ENCODE results near the gene OR10K2.
"Not testable (repeated sequence)": the region's sequence is repeated elsewhere in the genome, so short reads cannot be mapped to it uniquely, and the experiment has no call there.

Gene OR10K2

DNA sequence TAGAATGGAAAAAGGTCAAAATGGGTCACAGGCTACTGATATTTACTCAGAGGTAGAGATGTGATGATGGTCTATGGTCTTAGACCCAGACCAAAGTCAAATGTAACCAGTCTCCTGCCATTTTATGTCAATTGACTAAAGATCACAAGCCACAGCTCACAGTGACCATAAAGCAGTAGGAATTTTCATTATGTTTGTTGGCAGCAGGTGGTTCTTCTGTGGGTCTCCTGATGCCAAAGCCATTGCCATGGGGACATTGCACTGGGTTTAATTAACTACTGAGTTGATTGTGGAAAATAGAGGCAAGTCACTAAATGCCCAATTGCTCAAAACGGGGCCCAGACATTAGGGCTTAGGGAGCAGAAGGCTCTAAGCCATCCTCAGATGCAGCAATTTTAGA is at the start of gene OR10K2:
Gene OR10K2, minus strand, starts transcription at position 101 of the 400 bp plus-strand sequence. CDS start 5,371 bp downstream, outside the sequence.
- DNase-seq (ENCODE audit: low spot score in 2 of 2) = no peak
- in situ Hi-C loops (cut with MboI; ENCODE audit: low sequenced_read_pairs) = no loop called here
- Histone ChIP-seq H3K9me3 (no peaks in the 10 kb centered on the region), H3K4me1 (no peaks in the 10 kb centered on the region), H3K4me3 (no peak within 1 kb of the TSS), H3K27me3 (ENCODE audit: low read depth) (no peaks in the 10 kb centered on the region), H3K36me3 (replicated peaks) (no peaks in the 10 kb centered on the region)

GRCh38 chr1:158471920-158472319 is 45.9 kb upstream of the OR10K2 start, which contains the start of gene OR10R2:
Gene OR10R2, plus strand, starts transcription at chr1:158472220. Its CDS starts 106 bp downstream, at chr1:158472326.
- H3K4me3 ChIP-seq = no peak within 1 kb of the TSS
- no peak for DNase-seq (ENCODE audit: low spot score in 2 of 2)
- no peaks in the 10 kb centered on the region for H3K4me1 ChIP-seq
- no peaks in the 10 kb centered on the region for H3K36me3 ChIP-seq (replicated peaks)
- in situ Hi-C loops (cut with MboI; ENCODE audit: low sequenced_read_pairs) = no loop called here
- no peaks in the 10 kb centered on the region for H3K9me3 ChIP-seq
- peaks cover 3% of the 10 kb centered on the region; the same call in 1 of the 2 replicates for H3K27me3 ChIP-seq (ENCODE audit: low read depth)

DNA sequence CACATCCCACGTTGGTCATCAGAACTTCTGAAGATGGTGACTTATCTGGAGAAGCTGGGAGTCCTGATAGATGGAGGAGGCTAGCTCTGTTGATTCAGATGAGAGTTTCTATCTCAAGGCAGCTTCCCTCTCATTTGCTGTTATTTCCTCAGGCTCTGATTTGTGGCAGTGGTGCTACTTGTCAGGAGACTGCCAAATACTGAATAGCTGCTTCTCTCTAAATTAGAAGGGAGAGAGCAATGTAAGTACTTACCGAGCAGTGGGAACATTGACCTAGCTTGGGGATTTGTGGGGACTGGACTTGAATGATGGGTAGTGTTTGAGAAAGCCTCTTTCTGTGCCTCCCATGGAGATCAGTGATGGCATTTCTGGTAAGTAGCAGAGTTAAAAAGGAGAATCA is 35.5 kb upstream of the OR10K2 start, which contains the start of gene OR10K1:
Gene OR10K1, plus strand, starts transcription at position 301 of the 400 bp plus-strand sequence. CDS start 3,728 bp downstream, outside the sequence.
- no peaks in the 10 kb centered on the region for H3K9me3 ChIP-seq
- H3K27me3 ChIP-seq (ENCODE audit: low read depth) = no peaks in the 10 kb centered on the region
- in situ Hi-C loops (cut with MboI; ENCODE audit: low sequenced_read_pairs) = no loop called here
- no peak for DNase-seq (ENCODE audit: low spot score in 2 of 2)
- no peaks in the 10 kb centered on the region for H3K36me3 ChIP-seq (replicated peaks)
- no peaks in the 10 kb centered on the region for H3K4me1 ChIP-seq
- no peak within 1 kb of the TSS for H3K4me3 ChIP-seq

DNA sequence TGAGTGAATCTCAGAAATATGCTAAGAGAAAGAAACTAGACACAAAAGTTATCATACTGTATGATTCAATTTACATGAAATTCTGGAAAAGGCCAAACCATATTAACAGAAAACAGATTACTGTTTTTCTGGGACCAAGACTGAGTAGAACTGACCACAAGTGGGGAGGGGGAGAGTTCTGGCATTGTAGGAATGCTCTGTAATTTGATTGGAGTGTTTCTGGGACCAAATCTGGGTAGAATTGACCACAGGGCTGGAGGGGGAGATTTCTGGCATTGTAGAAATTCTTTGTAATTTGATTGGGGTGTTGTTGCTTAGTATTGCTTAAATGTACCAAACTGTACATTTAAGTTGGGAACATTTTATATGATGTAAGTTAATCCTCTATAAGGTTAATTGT is 32.2 kb upstream of the OR10K2 start:
- Histone ChIP-seq H3K4me1 (no peaks in the 10 kb centered on the region), H3K27me3 (ENCODE audit: low read depth) (no peaks in the 10 kb centered on the region), H3K9me3 (no peaks in the 10 kb centered on the region), H3K36me3 (replicated peaks) (no peaks in the 10 kb centered on the region), H3K4me3 (no peak overlapping the region)
- in situ Hi-C loops (cut with MboI; ENCODE audit: low sequenced_read_pairs) = no loop called here
- no peak for DNase-seq (ENCODE audit: low spot score in 2 of 2)

- no peak for DNase-seq (ENCODE audit: low spot score in 2 of 2)
- no peaks in the 10 kb centered on the region for H3K4me1 ChIP-seq
- no peaks in the 10 kb centered on the region for H3K36me3 ChIP-seq (replicated peaks)
- in situ Hi-C loops (cut with MboI; ENCODE audit: low sequenced_read_pairs) = no loop called here
- no peak overlapping the region for H3K4me3 ChIP-seq
- no peaks in the 10 kb centered on the region for H3K9me3 ChIP-seq
- no peaks in the 10 kb centered on the region for H3K27me3 ChIP-seq (ENCODE audit: low read depth)
These were observed 31.2 kb upstream of the OR10K2 start for GRCh38 chr1:158457246-158457645.

DNA sequence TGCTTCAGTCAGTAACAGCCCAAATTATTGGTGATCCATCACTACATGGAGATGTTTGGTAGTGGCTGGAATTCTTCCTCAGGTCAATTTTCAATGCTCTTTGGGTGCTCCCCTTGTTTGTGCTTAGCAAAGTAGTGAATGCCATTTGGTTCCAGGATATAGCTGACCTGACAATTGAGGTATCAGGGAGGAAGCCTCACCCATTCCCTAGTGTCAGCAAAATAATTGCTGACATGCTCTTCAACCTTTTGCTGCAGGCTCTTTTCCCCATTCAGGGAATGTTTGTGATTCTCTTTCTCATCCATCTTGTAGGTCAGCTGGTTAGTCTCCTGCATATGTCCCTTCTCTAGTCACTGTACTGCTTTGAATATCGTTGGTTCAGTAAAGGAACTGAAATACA is 28.5 kb upstream of the OR10K2 start:
- Histone ChIP-seq H3K27me3 (ENCODE audit: low read depth) (no peaks in the 10 kb centered on the region), H3K36me3 (replicated peaks) (no peaks in the 10 kb centered on the region), H3K9me3 (no peaks in the 10 kb centered on the region), H3K4me3 (no peak overlapping the region), H3K4me1 (no peaks in the 10 kb centered on the region)
- DNase-seq (ENCODE audit: low spot score in 2 of 2) = no peak
- in situ Hi-C loops (cut with MboI; ENCODE audit: low sequenced_read_pairs) = no loop called here

- Histone ChIP-seq H3K4me3 (no peak overlapping the region), H3K27me3 (ENCODE audit: low read depth) (no peaks in the 10 kb centered on the region), H3K4me1 (no peaks in the 10 kb centered on the region), H3K36me3 (replicated peaks) (no peaks in the 10 kb centered on the region), H3K9me3 (no peaks in the 10 kb centered on the region)
- in situ Hi-C loops (cut with MboI; ENCODE audit: low sequenced_read_pairs) = no loop called here
- no peak for DNase-seq (ENCODE audit: low spot score in 2 of 2)
These were observed 19.3 kb upstream of the OR10K2 start for GRCh38 chr1:158445376-158445775.

GRCh38 chr1:158434741-158435140 is 8.7 kb upstream of the OR10K2 start:
- in situ Hi-C loops (cut with MboI; ENCODE audit: low sequenced_read_pairs) = no loop called here
- DNase-seq (ENCODE audit: low spot score in 2 of 2) = no peak

DNA sequence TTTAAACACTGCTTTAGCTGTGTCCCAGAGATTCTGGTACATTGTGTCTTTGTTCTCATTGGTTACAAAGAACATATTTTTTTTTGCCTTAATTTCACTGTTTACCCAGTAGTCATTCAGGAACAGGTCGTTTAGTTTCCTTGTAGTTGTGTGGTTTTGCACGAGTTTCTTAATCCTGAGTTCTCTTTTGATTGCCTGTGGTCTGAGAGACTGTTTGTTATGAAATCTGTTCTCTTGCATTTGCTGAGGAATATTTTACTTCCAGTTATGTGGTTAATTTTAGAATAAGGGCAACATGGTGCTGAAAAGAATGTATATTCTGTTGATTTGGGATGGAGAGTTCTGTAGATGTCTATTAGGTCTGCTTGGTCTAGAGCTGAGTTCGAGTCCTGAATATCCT is 4.1 kb upstream of the OR10K2 start:
- H3K4me3 ChIP-seq; DNase-seq (ENCODE audit: low spot score in 2 of 2); H3K27me3 ChIP-seq (ENCODE audit: low read depth); H3K9me3 ChIP-seq; in situ Hi-C loops (cut with MboI; ENCODE audit: low sequenced_read_pairs); H3K4me1 ChIP-seq; H3K36me3 ChIP-seq (replicated peaks): not testable (repeated sequence)

More at GRCh38 chr1:158434741-158435140, 8.7 kb upstream of the OR10K2 start:
- Histone ChIP-seq H3K36me3 (replicated peaks) (no peaks in the 10 kb centered on the region), H3K27me3 (ENCODE audit: low read depth) (no peaks in the 10 kb centered on the region; the same call in 1 of the 2 replicates), H3K9me3 (no peaks in the 10 kb centered on the region), H3K4me1 (no peaks in the 10 kb centered on the region), H3K4me3 (no peak overlapping the region)

DNA sequence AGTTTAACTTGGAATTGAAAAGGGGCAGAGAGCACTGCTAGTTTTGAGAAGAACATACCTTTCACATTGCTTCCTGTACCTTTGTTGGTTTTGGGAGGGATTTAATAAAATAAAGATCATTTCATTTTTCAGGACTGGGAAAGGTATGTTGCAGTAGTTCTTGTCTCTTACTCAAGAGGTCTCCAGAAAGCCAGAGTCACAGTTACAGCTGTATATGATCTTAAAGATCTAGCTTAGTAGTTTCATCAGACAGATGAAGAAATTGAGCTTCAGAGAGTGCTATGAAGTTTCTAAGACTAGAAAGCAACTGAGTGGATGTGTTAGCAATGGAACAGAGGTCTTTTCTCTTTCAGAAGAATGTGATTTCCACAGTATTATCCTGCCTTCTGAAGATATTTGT is 1.0 kb downstream of the OR10K2 start:
- in situ Hi-C loops (cut with MboI; ENCODE audit: low sequenced_read_pairs) = no loop called here
- Histone ChIP-seq H3K4me3 (no peak overlapping the region), H3K36me3 (replicated peaks) (no peaks in the 10 kb centered on the region)

DNA sequence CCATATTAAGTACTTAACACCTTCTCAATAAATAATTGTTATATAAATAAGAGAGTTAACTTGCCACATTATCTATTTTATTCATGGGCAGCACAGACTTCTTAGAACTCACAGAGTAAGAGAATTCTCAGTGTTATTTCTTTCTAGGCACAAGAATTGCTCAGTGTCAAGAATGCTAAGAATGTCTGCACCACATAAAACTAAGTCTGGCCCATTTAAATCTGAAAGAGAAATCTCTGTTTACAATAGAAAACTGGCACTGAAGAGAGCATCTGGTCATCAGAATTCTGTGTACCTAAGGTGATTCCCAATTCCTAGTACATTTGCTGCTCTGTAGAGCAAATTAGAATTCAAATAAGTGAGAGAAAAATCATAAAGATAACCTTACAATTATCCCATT is 3.8 kb downstream of the OR10K2 start:
- Histone ChIP-seq H3K27me3 (ENCODE audit: low read depth) (no peaks in the 10 kb centered on the region), H3K4me3 (no peak overlapping the region), H3K9me3 (no peaks in the 10 kb centered on the region), H3K4me1 (no peaks in the 10 kb centered on the region), H3K36me3 (replicated peaks) (no peaks in the 10 kb centered on the region)
- in situ Hi-C loops (cut with MboI; ENCODE audit: low sequenced_read_pairs) = no loop called here
- DNase-seq (ENCODE audit: low spot score in 2 of 2) = peak in 1 of 2 experiments; percentile 9

More for the DNA sequence above, 1.0 kb downstream of the OR10K2 start:
- H3K9me3 ChIP-seq = no peaks in the 10 kb centered on the region
- DNase-seq (ENCODE audit: low spot score in 2 of 2) = no peak
- no peaks in the 10 kb centered on the region for H3K27me3 ChIP-seq (ENCODE audit: low read depth)
- no peaks in the 10 kb centered on the region for H3K4me1 ChIP-seq

DNA sequence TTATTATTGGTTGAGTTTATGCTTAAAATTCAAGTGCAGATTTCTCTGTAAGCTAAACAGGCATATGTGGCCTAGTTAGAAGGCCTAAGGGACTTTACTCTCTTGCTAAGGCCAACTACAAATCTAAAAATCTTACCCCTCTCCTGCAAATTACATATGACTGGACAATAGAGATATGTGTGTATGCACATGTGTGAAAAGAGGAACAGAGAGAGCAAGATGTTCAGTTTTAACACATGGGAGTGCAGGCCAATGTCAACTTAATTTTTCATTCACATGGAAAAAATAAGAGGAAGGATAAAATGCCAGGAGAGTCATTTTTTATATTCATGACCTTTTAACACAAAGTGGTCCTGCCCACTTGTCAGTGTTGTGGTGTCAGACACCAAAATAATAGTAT is 8.5 kb downstream of the OR10K2 start:
- H3K27me3 ChIP-seq (ENCODE audit: low read depth) = no peaks in the 10 kb centered on the region
- no peaks in the 10 kb centered on the region for H3K36me3 ChIP-seq (replicated peaks)
- H3K4me3 ChIP-seq = no peak overlapping the region
- DNase-seq (ENCODE audit: low spot score in 2 of 2) = no peak
- H3K9me3 ChIP-seq = no peaks in the 10 kb centered on the region
- in situ Hi-C loops (cut with MboI; ENCODE audit: low sequenced_read_pairs) = no loop called here
- H3K4me1 ChIP-seq = no peaks in the 10 kb centered on the region

DNA sequence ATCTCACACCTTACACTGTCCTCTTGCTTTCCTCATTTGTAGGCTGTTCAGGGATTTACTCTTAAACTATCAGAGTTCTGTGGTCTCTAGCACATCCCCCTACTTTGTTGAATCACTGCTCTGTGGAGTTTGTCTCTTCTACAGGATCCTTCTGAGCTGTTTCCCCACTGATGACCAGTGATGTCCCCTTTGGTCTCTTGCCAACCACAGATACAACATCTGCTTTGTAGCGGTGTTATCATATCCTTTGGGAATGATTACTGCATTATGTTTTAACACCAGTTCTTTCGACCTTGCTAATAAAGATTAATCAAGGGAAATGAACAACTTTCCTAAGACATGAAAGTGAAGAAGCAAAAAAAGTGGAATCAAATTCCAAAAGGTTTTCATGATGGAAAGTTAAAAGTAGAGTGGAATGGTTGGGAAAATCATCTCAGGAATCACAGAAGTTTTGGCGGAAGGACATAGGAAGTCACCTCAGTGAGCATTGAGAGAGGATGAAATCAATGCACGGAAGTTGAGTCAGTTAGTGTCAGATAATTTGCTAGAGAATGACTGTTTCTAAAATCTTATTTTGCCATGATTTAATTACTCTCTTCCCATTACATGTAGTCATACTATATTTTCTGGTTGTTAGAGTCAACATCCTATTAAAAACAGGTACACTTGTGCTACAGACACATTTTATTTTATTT is 11.2 kb downstream of the OR10K2 start:
- in situ Hi-C loops (cut with MboI; ENCODE audit: low sequenced_read_pairs) = no loop called here
- DNase-seq (ENCODE audit: low spot score in 2 of 2) = no peak
- Histone ChIP-seq H3K9me3 (no peaks in the 10 kb centered on the region), H3K4me3 (no peak overlapping the region), H3K27me3 (ENCODE audit: low read depth) (no peaks in the 10 kb centered on the region), H3K4me1 (no peaks in the 10 kb centered on the region), H3K36me3 (replicated peaks) (no peaks in the 10 kb centered on the region)

GRCh38 chr1:158407092-158407491 is 18.9 kb downstream of the OR10K2 start:
- H3K4me1 ChIP-seq = no peaks in the 10 kb centered on the region
- in situ Hi-C loops (cut with MboI; ENCODE audit: low sequenced_read_pairs) = no loop called here
- DNase-seq (ENCODE audit: low spot score in 2 of 2) = no peak

GRCh38 chr1:158400871-158401270 is 25.2 kb downstream of the OR10K2 start:
- no peak for DNase-seq (ENCODE audit: low spot score in 2 of 2)
- no peaks in the 10 kb centered on the region for H3K9me3 ChIP-seq
- in situ Hi-C loops (cut with MboI; ENCODE audit: low sequenced_read_pairs) = no loop called here

More at GRCh38 chr1:158407092-158407491, 18.9 kb downstream of the OR10K2 start:
- no peak overlapping the region for H3K4me3 ChIP-seq
- no peaks in the 10 kb centered on the region for H3K9me3 ChIP-seq
- H3K27me3 ChIP-seq (ENCODE audit: low read depth) = no peaks in the 10 kb centered on the region
- H3K36me3 ChIP-seq (replicated peaks) = no peaks in the 10 kb centered on the region

More at GRCh38 chr1:158400871-158401270, 25.2 kb downstream of the OR10K2 start:
- H3K4me3 ChIP-seq = no peak overlapping the region
- no peaks in the 10 kb centered on the region for H3K36me3 ChIP-seq (replicated peaks)
- H3K27me3 ChIP-seq (ENCODE audit: low read depth) = no peaks in the 10 kb centered on the region
- no peaks in the 10 kb centered on the region for H3K4me1 ChIP-seq

Measured in HAP-1 (cell line).